ENCODE data around the gene RGS7.

- TF ChIP-seq CTCF (conservative IDR thresholded peaks at IDR 0.05; ENCODE audit: low read length) (no peak), EZH2phosphoT487 (IDR thresholded peaks at IDR 0.05; ENCODE audit: borderline replicate concordance, low read depth, low read length) (no peak)
Measured at GRCh38 chr1:240970253-240970652, 386.8 kb downstream of the RGS7 start.
